HepG2 (cell line): ENCODE results near the gene DIP2C. TPM values are rescaled to one million over a fixed set of nuclear protein-coding genes. Genes with fewer than 3 reads are reported as not detected.
A peak's percentile ranks its signal among the peaks of the same experiment; 100 is the strongest.

ENCODE experiments used
- ATAC-seq: fragments of 200-7000 bp; cut with Tn5 transposase; 3 replicates; pipeline ENCODE4 v1.9.1; 2020; ENCODE audit warnings: mild to moderate bottlenecking, moderate library complexity
- BruUV-seq: library from RNA; stranded (reverse); fragments of 400-500 nt; replicated peaks from 2 replicates; lab custom pipeline; 2021; lab: Mats Ljungman, UMichigan
- CTCF ChIA-PET: fragments of 300-600 bp; formaldehyde crosslinking; extraction: SDS; loops from one replicate; lab custom pipeline; 2021; ENCODE audit warnings: low total read pairs, inconsistent platforms, low intra/inter-chr PET ratio; lab: Yijun Ruan, JAX
- POLR2A ChIA-PET: fragments of 350-600 bp; sonication (Branson Sonifier 250); formaldehyde crosslinking; loops from one replicate; lab custom pipeline; 2020; ENCODE audit warnings: antibody characterized with exemption, inconsistent platforms; lab: Yijun Ruan, JAX
- DNase-seq: peaks from one replicate; pipeline ENCODE4 v3.0.0-alpha.2; 2015; ENCODE audit warnings: low spot score
- FAIRE-seq: peaks from 3 replicates; lab custom pipeline; 2011; peaks lifted over from hg19 to GRCh38; lab: Jason Lieb, UNC
- H2AFZ ChIP-seq: one replicate; pipeline ENCODE4 v1.6.1; 2011; ENCODE audit warnings: low read length, inconsistent platforms
- H3K27ac ChIP-seq: fragments of 300-600 bp; 3 replicates; pipeline ENCODE4 v1.8.0; 2011; ENCODE audit warnings: mixed run types, mild to moderate bottlenecking, mixed read lengths, low read length, inconsistent platforms; ENCODE audit not compliant: insufficient read depth; ENCODE audit errors: extremely low read length
- H3K27me3 ChIP-seq, 2 experiments: fragments of 200-600 bp in 1 of 2; 2 replicates in 1 of 2; 3 replicates in 1 of 2; pipeline versions ENCODE4 v1.6.0 to v1.8.0; 2011; ENCODE audit warnings: low read length in 2 of 2, mild to moderate bottlenecking in 2 of 2, moderate library complexity in 2 of 2, inconsistent platforms in 1 of 2; ENCODE audit not compliant: insufficient read depth in 2 of 2, control insufficient read depth in 1 of 2
- H3K36me3 ChIP-seq, 2 experiments: fragments of 200-600 bp in 1 of 2; replicated peaks in 1 of 2; 2 replicates in 1 of 2; 3 replicates in 1 of 2; pipeline versions ENCODE4 v1.5.1 to v1.8.0; 2011; ENCODE audit warnings: low read length in 2 of 2, inconsistent platforms in 1 of 2; ENCODE audit not compliant: insufficient read depth in 2 of 2, control insufficient read depth in 1 of 2
- H3K4me1 ChIP-seq: 2 replicates; pipeline ENCODE4 v1.5.1; 2012; ENCODE audit warnings: low read length, inconsistent platforms; ENCODE audit not compliant: insufficient read depth
- H3K4me2 ChIP-seq: 2 replicates; pipeline ENCODE4 v1.6.0; 2011; ENCODE audit warnings: low read depth, low read length, inconsistent platforms
- H3K4me3 ChIP-seq, 3 experiments: fragments of 200-600 bp in 1 of 3; sonication (generic), shearing (Covaris generic) in 1 of 3; replicated peaks in 1 of 3; 2 replicates each; pipeline ENCODE4 v1.5.1; 2011 to 2016; ENCODE audit warnings: low read length in 3 of 3, inconsistent platforms in 2 of 3, low read depth in 2 of 3, mild to moderate bottlenecking in 2 of 3, control low read depth in 1 of 3, mixed read lengths in 1 of 3; ENCODE audit not compliant: insufficient read depth in 1 of 3
- H3K79me2 ChIP-seq: one replicate; pipeline ENCODE4 v1.6.1; 2011; ENCODE audit warnings: low read length, inconsistent platforms; ENCODE audit not compliant: insufficient read depth
- H3K9ac ChIP-seq: 2 replicates; pipeline ENCODE4 v1.6.0; 2011; ENCODE audit warnings: mild to moderate bottlenecking, low read depth, low read length, inconsistent platforms; ENCODE audit not compliant: insufficient read depth
- H3K9me3 ChIP-seq: 2 replicates; pipeline ENCODE4 v1.5.1; 2012; ENCODE audit warnings: mild to moderate bottlenecking, low read length
- H4K20me1 ChIP-seq: 2 replicates; pipeline ENCODE4 v1.6.0; 2011; ENCODE audit warnings: inconsistent platforms, mild to moderate bottlenecking, low read length, moderate library complexity; ENCODE audit not compliant: insufficient read depth
- CREM ChIP-seq, 2 experiments: sonication (generic) in 1 of 2; formaldehyde crosslinking in 1 of 2; IDR thresholded peaks; 2 replicates each; pipeline versions ENCODE4 v1.4.0 to v1.6.1; 2016 to 2020; ENCODE audit warnings: antibody characterized with exemption in 1 of 2, mild to moderate bottlenecking in 1 of 2, missing genetic modification reagents in 1 of 2
- ELF3 ChIP-seq: IDR thresholded peaks from 2 replicates; pipeline ENCODE4 v1.6.1; 2016; ENCODE audit warnings: missing genetic modification reagents, missing compliant biosample characterization
- GABPA ChIP-seq, 2 experiments: IDR thresholded peaks; 2 replicates each; pipeline ENCODE4 v1.6.1; 2011 to 2016; ENCODE audit warnings: low read depth in 2 of 2, low read length in 1 of 2, missing biosample characterization in 1 of 2, missing genetic modification characterization in 1 of 2
- KDM2A ChIP-seq: sonication (generic); formaldehyde crosslinking; IDR thresholded peaks from 2 replicates; pipeline ENCODE4 v1.4.0; 2020; ENCODE audit warnings: low read depth, missing genetic modification reagents, borderline replicate concordance
- MTF1 ChIP-seq: sonication (generic); formaldehyde crosslinking; IDR thresholded peaks from 2 replicates; pipeline ENCODE4 v1.5.0; 2020; ENCODE audit warnings: missing genetic modification reagents
- PCBP2 ChIP-seq: fragments of 200-400 bp; formaldehyde crosslinking; optimal IDR thresholded peaks from 2 replicates; pipeline ENCODE3; 2018; ENCODE audit warnings: low read length, low read depth; ENCODE audit not compliant: poor library complexity, severe bottlenecking
- ZNF263 ChIP-seq: sonication (generic); formaldehyde crosslinking; IDR thresholded peaks from 2 replicates; pipeline ENCODE4 v1.4.0; 2020; ENCODE audit warnings: missing genetic modification reagents
- ZNF333 ChIP-seq: sonication (generic); formaldehyde crosslinking; IDR thresholded peaks from 2 replicates; pipeline ENCODE4 v1.4.0; 2020; ENCODE audit warnings: mild to moderate bottlenecking, missing genetic modification reagents, borderline replicate concordance
- ZNF414 ChIP-seq: sonication (generic); formaldehyde crosslinking; IDR thresholded peaks from 2 replicates; pipeline ENCODE4 v1.5.0; 2020; ENCODE audit warnings: missing genetic modification reagents
- ZNF546 ChIP-seq: sonication (generic); formaldehyde crosslinking; conservative IDR thresholded peaks from 2 replicates; pipeline ENCODE4 v1.8.1; 2023; ENCODE audit warnings: mild to moderate bottlenecking, missing genetic modification reagents
- ZNF556 ChIP-seq: sonication (generic); formaldehyde crosslinking; IDR thresholded peaks from 2 replicates; pipeline ENCODE4 v1.4.0; 2020; ENCODE audit warnings: mild to moderate bottlenecking, missing genetic modification reagents, borderline replicate concordance
- ZNF790 ChIP-seq: sonication (generic); formaldehyde crosslinking; IDR thresholded peaks from 2 replicates; pipeline ENCODE4 v1.8.0; 2022; ENCODE audit warnings: missing genetic modification reagents, mild to moderate bottlenecking, borderline replicate concordance
- ZSCAN9 ChIP-seq: IDR thresholded peaks from 2 replicates; pipeline ENCODE4 v1.6.1; 2016; ENCODE audit warnings: borderline replicate concordance
- WGBS: methylation state at CpG from one replicate; pipeline ENCODE4 v1.1.6; 2017; ENCODE audit warnings: low lambda C conversion rate; 5-methylcytosine and 5-hydroxymethylcytosine counted together
- in situ Hi-C: cut with HindIII; loops from 2 replicates; pipeline ENCODE4 v1.10.0; 2017; ENCODE audit warnings: low pct_unique_long_range_greater_than_20kb; ENCODE audit not compliant: extremely low pct_ligation_motif_present
- intact Hi-C: fragments of 100-400 bp; cut with micrococcal nuclease; formaldehyde crosslinking; loops from one replicate; pipeline ENCODE4 v1.10.0; 2022; ENCODE audit not compliant: unreplicated experiment
- polyA plus RNA-seq, 8 experiments: library from polyadenylated mRNA; depleted of rRNA in 3 of 8; stranded (reverse) in 7 of 8; unstranded in 1 of 8; fragments of >200 nt; fragmentation: Illumina TruSeq in 4 of 8; extraction: Trizol in 4 of 8; gene quantifications; 2 replicates each; pipeline versions ENCODE4 v1.2.1 to v1.2.3, GENCODE V29; 2011 to 2016; ENCODE audit warnings: low read depth in 4 of 8, missing spikeins in 1 of 8, mixed read lengths in 1 of 8; ENCODE audit not compliant: insufficient read depth in 1 of 8
- total RNA-seq, 5 experiments: library from RNA; depleted of rRNA; stranded (reverse); fragments of >200 nt; fragmentation: Illumina TruSeq; extraction: Trizol; gene quantifications; 2 replicates each; pipeline ENCODE4 v1.2.3, GENCODE V29; 2016; ENCODE audit warnings: low read depth in 1 of 5

Gene DIP2C
- total and polyA plus RNA-seq, 2 of the 13 experiments (the other 11 are each of a cell fraction or from before 2014, with no cell fraction given): 2.2 to 2.7 TPM

GRCh38 chr10:384538-385305, 304.7 kb downstream of the DIP2C start:
- Histone ChIP-seq H3K9me3 (no peaks in the 10 kb centered on the region), H3K9ac (no peak overlapping the region), H2AFZ (no peak overlapping the region), H3K36me3 (peaks cover 0 to 2% of the 10 kb centered on the region in 2 experiments; a peak in 3 of 5 replicates), H4K20me1 (no peaks in the 10 kb centered on the region), H3K27ac (no peak overlapping the region), H3K27me3 (no peaks in the 10 kb centered on the region), H3K4me3 (no peak overlapping the region), H3K4me2 (no peak overlapping the region), H3K79me2 (no peaks in the 10 kb centered on the region), H3K4me1 (peaks cover 15% of the 10 kb centered on the region)
- no peak for ATAC-seq
- POLR2A ChIA-PET: no interaction called here
- CTCF ChIA-PET: no interaction called here
- 91% methylated on average over 14 of the region's 27 CpGs for WGBS
- in situ Hi-C loops (no loop called here), intact Hi-C loops (no loop called here)
- no peak for FAIRE-seq
- no peak for DNase-seq
- no TSS peak for BruUV-seq
- TF ChIP-seq ELF3 (CRISPR knock-in tag) (no peak), GABPA (IDR thresholded peaks at IDR 0.05; ENCODE audit: low read depth, low read length) (no peak), GABPA (CRISPR knock-in tag; IDR thresholded peaks at IDR 0.05; ENCODE audit: low read depth) (no peak), ZNF546 (CRISPR knock-in tag) (no peak), ZNF263 (CRISPR knock-in tag) (peak; percentile 45; the same call in 1 of the 2 replicates)

- no peak for DNase-seq
- no peak overlapping the region for H3K27ac ChIP-seq
- no peak overlapping the region for H3K9ac ChIP-seq
- CTCF ChIA-PET: no interaction called here
- peaks cover 0 to 2% of the 10 kb centered on the region in 2 experiments; a peak in 3 of 5 replicates for H3K36me3 ChIP-seq
- H3K9me3 ChIP-seq: no peaks in the 10 kb centered on the region
- in situ Hi-C loops: no loop called here
- no peak for FAIRE-seq
- H3K27me3 ChIP-seq: no peaks in the 10 kb centered on the region
- WGBS: 93% methylated on average over 6 of the region's 6 CpGs
- no peaks in the 10 kb centered on the region for H4K20me1 ChIP-seq
- no peak overlapping the region for H3K4me2 ChIP-seq
- TF ChIP-seq ZNF556 (CRISPR knock-in tag) (no peak), ZNF790 (no peak), CREM (IDR thresholded peaks at IDR 0.05) (no peak), CREM (CRISPR knock-in tag; IDR thresholded peaks at IDR 0.05) (no peak), MTF1 (CRISPR knock-in tag) (no peak), PCBP2 (no peak), ZSCAN9 (CRISPR knock-in tag) (no peak), ZNF414 (CRISPR knock-in tag) (no peak), ZNF333 (CRISPR knock-in tag) (no peak), KDM2A (no peak)
- TF ChIP-seq, all 625 proteins: peak for 0
- no peak overlapping the region for H3K4me3 ChIP-seq
- H2AFZ ChIP-seq: no peak overlapping the region
- H3K79me2 ChIP-seq: no peaks in the 10 kb centered on the region
- intact Hi-C loops: no loop called here
- ATAC-seq: no peak
- BruUV-seq: no TSS peak
- POLR2A ChIA-PET: no interaction called here
- peaks cover 9% of the 10 kb centered on the region for H3K4me1 ChIP-seq
Measured at GRCh38 chr10:383519-383918, 305.9 kb downstream of the DIP2C start.
